ENCODE data around the gene ERFL. TPM values are rescaled to one million over a fixed set of nuclear protein-coding genes. Genes with fewer than 3 reads are reported as not detected.

ERFL gene
- total RNA-seq, 1 donor from 2014 or later, result not detected

DNA sequence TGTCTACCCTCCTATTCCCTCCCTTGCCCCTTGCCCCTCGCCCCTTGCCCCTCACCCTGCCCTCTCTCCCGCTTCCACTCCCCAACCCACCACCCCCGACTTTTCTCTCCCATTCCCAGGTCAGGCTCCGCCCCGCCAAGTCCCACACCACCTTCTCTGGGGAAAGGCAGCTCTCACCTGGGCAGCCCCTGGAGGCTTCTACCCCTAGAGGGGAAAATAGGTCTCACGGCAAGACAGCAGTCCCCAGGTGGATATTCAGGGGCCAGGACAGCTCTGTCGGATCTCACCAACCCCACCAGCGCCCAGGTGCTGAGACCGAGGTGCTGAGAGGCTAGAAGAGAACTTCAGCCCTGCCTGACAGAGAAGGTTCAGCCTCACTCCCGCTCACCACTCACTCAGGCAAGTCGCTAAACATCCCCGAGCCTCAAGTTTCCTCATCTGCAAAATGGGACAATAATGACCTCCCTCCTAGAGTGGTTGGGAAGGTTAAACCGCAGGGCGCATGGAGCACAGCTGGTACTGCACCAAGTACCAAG is 1.4 kb upstream of the ERFL start:
- intact Hi-C loops (cut with DNase I), result no loop called here

DNA sequence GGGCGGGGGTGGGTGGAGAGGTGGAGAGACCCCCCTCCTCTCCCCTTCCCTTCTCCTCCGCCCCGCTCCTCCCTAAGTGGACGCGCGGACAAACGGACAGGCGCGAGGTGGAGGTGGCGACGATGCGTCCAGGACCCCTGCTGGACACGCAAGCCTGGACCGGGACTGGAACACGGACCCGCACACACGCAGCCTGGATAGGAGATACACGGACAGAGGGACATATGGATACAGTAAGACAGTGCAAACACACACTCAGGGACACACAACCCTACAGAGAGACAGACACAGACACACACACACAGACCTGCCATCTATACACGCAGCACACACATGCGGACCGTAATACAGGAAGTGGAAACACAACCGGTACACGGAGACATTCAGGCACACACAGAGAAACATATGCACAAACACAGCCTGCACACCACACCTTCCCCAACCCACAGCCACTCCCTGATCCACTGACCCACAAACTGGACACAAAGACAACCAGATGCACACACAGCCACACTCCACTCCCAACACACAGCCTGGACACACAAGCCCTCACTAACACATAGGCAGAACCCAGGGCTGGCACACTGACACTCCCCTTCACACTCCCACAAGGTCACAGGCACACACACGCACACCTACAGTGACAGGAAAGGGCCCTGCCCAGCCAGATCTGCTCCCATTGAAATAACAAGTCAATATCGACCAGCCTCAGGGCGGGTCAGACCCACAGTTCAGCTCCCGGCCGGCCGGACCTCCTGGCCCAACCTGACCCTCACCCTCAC is 696 bp upstream of the ERFL start:
- intact Hi-C loops (cut with DNase I), result no loop called here
- no peak for DNase-seq (ENCODE audit: low spot score)

More for the DNA sequence above, 1.4 kb upstream of the ERFL start:
- DNase-seq (ENCODE audit: low spot score), result no peak

DNA sequence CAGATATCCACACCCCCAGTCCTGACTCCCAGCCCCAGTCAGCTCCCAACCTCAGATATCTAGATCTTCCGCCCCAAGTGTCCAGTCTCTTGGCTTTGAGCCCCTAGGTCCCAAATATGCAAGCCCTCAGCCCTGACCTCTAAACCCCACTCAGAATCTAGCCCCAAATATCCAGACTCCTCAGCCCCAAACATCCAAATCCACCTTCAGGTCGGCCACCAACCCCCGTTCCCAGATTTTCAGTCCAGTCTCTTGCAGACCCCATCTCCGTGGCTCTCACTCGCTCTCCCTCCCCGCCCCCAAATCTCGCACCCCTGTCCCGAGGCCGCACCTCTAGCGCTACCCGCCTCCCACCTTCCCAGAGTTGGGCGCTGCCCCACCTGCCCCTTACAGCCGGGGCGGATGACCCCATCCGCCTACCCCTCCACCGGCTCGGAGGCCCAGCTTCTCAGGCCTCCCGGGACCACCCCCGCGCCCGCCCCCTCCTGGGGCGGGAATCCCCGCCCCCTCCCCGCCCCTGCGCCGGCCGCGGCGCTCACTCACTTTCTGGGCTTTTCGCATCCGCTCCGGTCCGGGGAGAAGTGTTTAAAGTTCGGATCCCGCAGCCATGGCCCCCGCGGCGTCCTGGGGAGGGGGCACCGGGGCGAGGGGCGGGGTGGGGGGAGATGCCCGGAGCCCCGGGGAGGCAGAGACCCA is 604 bp downstream of the ERFL start:
- intact Hi-C loops (cut with DNase I), result no loop called here
- DNase-seq (ENCODE audit: low spot score), result no peak

DNA sequence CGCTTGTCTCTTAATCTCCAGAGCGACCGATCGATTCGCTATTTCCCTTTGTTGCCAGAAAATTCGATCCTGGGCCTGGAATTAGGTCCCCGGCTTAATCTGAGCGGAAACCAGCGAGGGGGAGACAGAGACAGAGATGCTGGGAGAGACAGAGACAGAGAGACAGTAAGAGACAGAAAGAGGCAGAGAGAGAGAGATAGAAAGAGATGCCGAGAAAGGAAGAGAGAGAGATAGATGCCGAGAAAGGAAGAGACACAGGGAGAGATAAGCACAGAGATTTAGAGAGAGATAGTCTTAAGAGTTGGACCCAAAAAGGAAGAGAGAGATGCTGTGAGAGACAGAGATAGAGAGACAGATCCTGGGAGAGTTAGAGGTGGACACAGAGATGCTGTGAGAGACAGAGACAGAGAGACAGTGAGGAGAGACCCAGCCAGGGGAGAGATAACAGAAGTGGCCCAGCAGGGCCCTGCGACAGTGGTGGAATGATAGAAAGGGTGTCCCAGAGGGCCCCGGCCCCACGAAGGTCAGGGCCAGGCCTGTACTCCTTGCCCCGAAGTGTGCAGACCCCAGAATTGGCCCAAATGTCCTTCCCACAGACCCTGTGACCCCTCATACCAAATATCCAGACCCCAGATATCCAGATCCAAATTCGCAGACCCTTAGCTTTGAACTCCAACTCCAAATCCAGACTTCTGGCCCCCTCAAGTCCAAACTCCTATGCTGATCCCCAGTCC is 1.3 kb downstream of the ERFL start:
- DNase-seq (ENCODE audit: low spot score), result no peak
- intact Hi-C loops (cut with DNase I), result no loop called here

DNA sequence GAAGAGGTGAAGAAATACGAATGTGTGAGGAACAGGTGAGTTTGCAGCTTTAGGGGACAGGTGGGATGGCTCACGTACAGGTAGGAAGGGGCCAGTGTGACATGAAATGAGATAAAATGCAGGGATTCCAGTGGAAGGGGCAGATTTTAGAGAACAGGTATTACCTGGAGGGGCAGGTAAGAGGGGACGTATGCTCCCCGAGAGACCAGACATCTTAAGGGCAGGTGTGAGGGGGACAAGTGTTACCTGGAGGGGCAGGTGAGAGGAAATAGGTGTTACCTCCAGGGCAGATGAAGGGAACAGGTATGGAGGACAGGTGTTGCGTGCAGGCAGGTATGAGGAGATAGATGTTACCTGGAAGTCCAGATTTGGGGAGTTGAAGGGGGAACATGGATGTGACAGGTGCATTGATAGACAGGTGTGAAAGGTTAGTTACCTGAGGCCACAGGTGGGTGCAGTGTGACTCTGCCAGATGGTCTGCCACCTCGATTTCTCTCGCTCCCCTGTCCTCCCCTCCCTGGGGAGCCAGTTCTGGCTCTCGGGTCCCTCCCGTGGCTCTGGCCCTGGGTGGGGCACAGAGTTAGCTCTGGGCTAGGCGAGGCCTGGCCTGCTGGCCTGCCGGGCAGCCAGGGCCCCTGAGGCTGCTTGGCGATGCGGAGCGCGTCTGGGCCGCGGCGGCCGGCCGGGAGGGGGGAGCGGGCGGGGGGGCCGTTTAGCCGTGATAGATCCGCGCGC is 2.1 kb downstream of the ERFL start:
- no peak for DNase-seq (ENCODE audit: low spot score)
- intact Hi-C loops (cut with DNase I), result no loop called here

DNA sequence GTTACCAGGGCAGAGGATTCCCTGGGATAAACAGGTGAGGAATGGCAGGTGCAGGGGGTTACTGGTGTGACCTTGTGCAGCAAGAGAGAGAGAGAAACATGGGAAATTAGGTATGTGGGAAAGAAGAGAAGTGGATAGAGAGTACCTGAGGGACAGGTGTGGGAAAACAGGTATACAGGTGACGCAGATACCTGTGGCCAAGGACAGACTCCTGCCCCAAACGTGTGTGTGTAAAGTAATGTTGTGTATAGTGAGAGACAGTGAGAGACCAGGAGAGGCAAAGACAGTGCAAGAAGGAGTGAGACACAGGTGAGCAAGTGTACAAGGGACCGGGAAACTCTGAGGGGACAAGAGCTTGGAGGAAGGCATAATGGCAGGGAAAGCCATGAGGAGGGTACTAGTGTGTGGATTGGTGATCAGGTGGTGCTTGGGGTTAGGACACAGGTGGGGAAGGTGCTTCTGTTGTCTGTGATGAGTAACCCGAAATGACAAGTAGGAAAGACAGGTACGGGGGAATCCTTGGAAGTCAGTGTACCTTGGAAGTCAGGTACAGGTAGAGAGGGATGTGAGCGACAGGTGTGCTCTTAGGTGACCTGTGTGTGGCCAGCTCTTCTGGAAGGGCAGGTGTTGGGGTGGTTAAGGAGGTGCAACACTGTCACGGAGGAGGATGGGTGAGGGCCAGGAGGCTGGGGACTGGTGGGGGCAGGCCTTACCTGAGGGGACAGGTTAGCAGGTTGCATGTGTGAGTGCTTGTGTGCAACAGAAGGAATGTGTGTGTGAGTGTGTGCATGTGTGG is 2.8 kb downstream of the ERFL start:
- intact Hi-C loops (cut with DNase I), result no loop called here
- DNase-seq (ENCODE audit: low spot score), result no peak

DNA sequence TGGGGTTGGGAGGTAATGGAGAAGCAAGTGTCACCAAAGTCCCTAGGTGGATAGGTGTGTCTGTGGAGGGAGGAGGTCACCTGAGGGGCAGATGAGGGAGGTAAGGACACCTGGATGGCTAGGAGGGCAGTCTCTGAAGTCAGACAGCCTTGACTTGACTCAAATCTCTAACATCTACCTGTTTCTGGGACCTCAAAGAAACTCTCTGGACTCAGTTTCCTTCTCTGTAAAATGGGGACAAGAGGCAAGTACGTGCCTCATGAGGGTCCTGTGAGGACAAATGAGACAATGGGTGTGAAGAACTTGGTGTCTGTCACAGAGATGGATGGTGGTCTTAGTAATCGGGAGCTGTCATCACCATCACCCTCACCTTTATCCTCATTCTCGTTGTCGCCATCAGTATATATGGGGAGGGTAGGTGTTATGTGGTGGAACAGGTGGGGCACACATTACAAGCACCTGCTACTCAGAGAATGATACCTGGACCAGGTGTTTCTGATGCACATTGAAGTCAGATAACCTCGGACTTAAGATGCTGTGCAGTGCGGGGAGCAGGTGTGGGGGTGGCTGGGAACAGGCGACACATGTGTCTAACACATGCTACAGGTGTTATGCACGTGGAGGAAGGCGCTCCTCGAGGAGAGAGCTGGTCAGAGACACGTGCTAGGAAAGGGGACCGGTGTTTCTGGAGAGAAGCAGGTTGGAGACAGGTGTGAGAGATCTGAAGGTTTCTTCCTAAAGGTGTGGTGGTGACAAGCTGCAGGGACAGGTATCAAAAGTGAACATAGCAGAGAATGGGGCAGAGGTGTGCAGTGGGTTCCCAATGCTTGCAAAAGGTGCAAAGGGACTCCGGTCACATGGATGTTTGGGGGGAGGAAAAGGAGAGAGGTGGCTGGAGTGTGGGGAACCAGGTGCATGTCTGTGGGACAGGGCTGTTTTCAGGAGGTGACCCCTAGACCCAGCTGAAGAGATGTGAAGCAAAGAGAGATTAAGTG is 3.8 kb downstream of the ERFL start:
- intact Hi-C loops (cut with DNase I), result no loop called here
- DNase-seq (ENCODE audit: low spot score), result no peak

DNA sequence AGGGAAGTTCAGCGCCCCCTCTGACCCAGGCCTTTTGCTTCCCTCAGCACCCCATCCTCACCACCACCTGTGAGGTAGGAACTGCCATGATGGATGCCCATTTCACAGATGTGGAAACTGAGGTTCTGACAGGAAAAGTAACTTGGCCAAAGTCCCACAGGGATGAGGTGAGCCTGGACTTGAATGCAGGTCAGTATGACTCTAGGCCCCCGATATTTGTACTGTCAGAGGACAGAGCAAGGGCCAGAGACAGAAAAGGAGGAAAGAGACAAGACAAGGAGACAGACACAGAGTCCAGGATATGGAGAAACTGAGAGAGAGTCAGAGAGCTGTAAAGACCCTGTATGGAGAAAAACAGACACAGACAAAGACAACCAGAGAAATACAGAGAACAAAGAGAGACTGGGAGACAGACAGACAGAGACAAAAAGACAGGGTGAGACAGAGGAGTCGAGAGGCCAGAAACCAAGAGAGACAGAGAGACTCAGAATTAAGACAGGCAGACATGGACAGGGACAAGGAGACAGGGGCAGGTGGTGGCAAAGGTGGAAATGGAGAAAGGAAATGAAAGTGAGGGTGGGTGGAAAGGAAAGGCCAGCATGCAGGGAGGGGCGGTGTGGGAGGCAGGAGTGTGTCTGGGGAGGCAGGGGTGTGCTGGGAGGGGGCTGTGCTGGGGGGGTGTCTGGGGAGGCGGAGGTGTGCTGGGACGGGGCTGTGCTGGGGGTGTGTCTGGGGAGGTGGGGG is 5.0 kb downstream of the ERFL start:
- DNase-seq (ENCODE audit: low spot score), result no peak
- intact Hi-C loops (cut with DNase I), result no loop called here

DNA sequence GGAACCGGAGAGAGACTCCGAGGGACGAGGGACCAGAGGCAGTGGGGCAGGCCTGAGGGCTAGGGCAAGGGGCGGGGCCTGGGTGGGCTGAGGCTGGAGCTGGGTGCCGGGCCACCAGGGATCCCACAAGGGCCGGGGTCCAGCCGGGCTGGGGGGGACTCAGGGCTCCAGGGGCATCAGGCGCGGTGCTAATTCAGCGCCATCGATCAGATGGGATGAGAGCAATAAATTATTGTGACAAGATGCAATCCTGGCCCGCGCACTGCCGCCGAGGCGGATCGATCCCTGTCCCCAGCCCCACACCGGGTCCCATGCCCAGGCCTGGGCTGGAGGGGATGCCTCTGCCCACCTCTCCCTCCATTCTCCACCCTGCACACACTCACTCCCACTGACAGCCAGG is 5.7 kb downstream of the ERFL start:
- no peak for DNase-seq (ENCODE audit: low spot score)

DNA sequence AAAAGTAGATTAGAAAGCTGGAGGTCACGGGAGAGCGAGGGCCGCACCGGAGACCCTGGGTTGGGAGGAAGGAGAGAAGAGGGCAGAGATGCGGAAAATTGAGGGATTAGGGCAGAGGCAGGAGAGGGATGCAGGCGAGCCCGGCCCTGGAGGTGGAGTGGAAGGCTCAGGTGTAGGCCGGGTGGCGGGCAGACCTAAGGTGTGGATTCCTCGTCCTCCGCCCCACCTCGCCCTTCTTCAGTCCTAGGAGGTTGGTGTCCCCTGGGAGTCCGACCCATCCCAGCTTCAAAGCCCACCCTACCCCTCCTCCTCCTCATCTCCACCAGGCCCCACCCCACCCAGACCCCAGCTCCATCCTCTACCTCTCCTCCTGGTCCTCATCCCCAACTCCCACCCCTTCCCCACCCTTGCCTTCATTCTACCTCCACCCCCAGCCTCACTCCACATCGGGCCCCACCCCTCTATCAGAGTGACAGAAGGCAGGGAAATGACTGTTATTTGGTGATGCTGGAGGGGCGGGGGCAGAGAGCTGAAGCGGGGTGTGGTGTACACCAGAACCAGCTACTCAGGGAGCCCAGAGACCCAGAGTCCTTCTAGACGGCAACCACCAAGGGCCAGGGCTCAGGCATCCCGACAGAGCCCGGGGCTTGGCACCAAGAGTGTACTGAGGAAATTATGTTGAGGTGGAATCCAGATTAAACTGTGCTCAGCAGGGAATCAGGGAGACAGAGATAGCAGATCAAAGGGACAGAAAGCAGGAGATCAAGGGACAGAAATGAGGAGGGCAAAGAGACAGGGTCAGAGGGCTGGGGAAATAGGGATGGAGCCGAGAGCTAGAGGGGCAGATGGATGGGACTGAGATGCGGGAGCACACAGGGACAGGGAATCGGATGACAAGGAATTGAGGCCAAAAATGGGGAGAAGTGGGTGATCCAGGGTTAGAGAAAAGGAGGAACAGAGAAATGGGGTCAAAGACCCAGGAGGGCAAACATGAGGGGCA is 6.4 kb downstream of the ERFL start:
- DNase-seq (ENCODE audit: low spot score), result no peak
- intact Hi-C loops (cut with DNase I), result no loop called here

More for the DNA sequence above, 5.7 kb downstream of the ERFL start:
- intact Hi-C loops (cut with DNase I), result no loop called here

DNA sequence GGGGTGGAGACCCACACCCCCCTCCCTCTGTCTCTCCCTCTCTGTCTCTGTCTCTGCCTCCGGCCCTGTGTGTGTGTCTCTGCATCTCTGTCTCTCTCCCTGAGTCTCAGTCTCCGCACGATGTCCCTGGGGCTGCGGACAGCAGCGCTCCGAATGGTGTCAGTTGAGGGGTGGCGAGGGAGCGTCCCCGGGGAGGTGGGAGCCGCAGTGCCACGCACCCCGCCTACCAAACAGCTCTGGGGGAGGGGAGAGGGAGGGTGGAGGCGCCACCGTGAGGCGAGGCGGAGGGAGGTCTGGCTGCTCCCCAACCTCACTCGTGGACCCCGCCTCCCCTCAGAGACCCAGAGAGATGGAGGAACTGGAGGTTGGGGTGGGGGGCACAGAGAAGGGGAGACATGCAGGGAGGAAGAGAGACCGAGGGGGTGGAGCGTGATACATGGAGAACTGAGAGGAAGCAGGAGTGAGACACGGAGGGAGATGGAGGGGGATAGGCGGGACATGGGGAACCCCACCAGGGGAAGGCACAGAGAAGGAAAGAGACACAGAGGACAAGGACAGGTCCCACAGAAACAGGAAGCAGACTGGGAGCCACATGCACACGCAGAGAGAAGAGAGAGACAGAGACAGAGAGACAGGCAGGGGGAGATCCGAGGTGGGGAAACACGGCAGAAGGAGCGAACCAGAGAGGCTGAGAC is 7.2 kb downstream of the ERFL start:
- intact Hi-C loops (cut with DNase I), result no loop called here
- no peak for DNase-seq (ENCODE audit: low spot score)

DNA sequence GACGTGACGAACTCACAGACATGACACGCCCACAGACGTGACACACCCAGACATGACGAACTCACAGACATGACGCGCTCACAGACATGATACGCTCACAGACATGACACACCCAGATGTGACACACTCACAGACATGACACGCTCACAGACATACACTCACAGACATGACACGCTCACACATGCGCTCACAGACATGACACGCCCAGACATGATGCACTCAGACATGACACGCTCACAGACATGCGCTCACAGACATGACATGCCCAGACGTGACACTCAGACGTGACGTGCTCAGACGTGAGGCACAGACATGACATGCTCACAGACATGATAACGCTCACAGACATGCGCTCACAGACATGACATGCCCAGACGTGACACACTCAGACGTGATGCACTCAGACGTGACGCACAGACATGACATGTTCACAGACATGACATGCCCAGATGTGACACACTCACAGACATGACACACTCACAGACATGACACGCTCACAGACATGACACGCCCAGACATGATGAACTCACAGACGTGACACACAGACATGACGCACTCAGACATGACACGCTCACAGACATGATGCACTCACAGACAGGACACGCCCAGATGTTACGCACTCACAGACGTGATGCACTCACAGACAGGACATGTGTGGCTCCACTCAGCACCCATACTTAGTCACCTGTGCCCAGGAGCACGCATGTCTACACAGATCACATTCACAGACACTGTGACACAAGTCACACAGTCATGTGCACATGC is 8.1 kb downstream of the ERFL start:
- intact Hi-C loops (cut with DNase I), result no loop called here
- no peak for DNase-seq (ENCODE audit: low spot score)

DNA sequence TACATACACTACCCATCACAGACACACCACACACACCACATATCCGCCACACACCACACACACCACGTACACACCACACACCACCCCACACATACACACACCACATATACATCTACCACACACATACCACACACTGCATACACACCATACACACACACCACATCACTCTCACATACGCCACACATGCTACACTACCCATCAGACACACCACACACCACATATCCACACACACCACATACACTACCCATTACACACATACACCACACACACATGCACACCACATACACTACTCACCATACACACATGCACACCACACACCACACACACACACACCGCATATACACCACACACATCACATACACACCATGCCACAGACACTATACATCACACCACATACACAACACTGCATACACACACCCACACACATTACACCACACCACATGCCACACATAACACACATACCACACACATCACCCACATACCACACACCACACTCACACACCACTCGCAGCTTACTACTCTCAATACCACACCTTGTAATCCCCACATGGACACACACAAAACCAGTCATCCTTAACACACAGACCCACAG is 9.5 kb downstream of the ERFL start:
- intact Hi-C loops (cut with DNase I), result no loop called here
- no peak for DNase-seq (ENCODE audit: low spot score)

DNA sequence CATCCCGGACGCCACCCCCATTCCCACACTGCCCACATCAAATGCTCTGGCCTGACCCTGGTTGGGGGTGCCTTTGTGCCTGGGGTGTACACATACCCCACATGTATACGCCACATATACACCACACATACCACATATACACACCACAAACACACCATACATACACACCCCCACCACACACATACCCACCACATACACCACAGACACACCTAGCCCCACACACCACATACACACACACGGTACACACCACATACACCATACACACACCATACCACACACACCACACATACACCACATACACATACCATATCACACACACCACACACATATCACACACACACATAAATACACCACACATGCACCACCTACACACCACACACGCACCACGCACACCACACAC is 10.2 kb downstream of the ERFL start:
- intact Hi-C loops (cut with DNase I), result no loop called here
- no peak for DNase-seq (ENCODE audit: low spot score)

Measured in cardiac septum (tissue), 1 donor.